GM12891 (cell line): ENCODE results near the gene SLCO2B1.

Experiments used
- DNase-seq: peaks from one replicate; pipeline ENCODE4 v3.0.0; 2011; ENCODE audit warnings: low spot score; ENCODE audit not compliant: insufficient read length
- FAIRE-seq: peaks from 2 replicates; lab custom pipeline; 2011; peaks lifted over from hg19 to GRCh38; lab: Jason Lieb, UNC
- PAX5 ChIP-seq: IDR thresholded peaks from 2 replicates; pipeline ENCODE4 v1.6.1; 2011; ENCODE audit warnings: low read length, moderate library complexity, mild to moderate bottlenecking; ENCODE audit not compliant: insufficient read depth, severe bottlenecking
- POLR2A ChIP-seq: IDR thresholded peaks from 2 replicates; pipeline ENCODE4 v1.6.1; 2011; ENCODE audit warnings: low read depth, low read length, control low read depth
- POLR2AphosphoS5 ChIP-seq: IDR thresholded peaks from 2 replicates; pipeline ENCODE4 v1.6.1; 2011; ENCODE audit warnings: low read depth, low read length, control low read depth
- POU2F2 ChIP-seq: IDR thresholded peaks from 2 replicates; pipeline ENCODE4 v1.6.1; 2011; ENCODE audit warnings: low read depth, mild to moderate bottlenecking, control low read depth, low read length, moderate library complexity
- SPI1 ChIP-seq: IDR thresholded peaks from 2 replicates; pipeline ENCODE4 v1.6.1; 2011; ENCODE audit warnings: low read depth, low read length, control low read depth
- TAF1 ChIP-seq: IDR thresholded peaks from 2 replicates; pipeline ENCODE4 v1.6.1; 2011; ENCODE audit warnings: low read depth, low read length, control low read depth

The SLCO2B1 gene

GRCh38 chr11:75126564-75126963, 24.3 kb upstream of the SLCO2B1 start:
- no peak for FAIRE-seq
- TF ChIP-seq POLR2AphosphoS5 (no peak), SPI1 (no peak), PAX5 (no peak), POU2F2 (no peak), POLR2A (no peak), TAF1 (no peak)

DNA sequence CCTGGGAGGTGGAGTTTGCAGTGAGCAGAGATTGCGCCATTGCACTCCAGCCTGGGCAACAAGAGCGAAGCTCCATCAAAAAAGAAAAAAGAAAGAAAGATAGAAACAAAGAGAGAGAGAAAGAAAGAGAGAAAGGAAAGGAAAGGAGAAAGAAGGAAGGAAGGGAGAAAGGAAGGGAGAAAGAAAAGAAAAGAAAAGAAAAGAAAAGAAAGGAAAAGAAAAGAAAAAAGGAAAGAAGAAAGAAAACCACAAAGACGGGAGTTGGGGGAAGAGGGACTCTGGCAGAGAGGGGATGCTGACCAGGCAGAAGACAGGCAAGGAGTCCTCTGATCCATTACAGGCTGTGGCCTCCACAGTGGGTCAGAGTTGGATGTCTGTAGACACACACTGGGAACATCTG, 18.8 kb upstream of the SLCO2B1 start:
- TF ChIP-seq POLR2A (no peak), POU2F2 (no peak), PAX5 (no peak), TAF1 (no peak), SPI1 (no peak), POLR2AphosphoS5 (no peak)
- DNase-seq (no peak), FAIRE-seq (no peak)

More at GRCh38 chr11:75126564-75126963, 24.3 kb upstream of the SLCO2B1 start:
- no peak for DNase-seq

DNA sequence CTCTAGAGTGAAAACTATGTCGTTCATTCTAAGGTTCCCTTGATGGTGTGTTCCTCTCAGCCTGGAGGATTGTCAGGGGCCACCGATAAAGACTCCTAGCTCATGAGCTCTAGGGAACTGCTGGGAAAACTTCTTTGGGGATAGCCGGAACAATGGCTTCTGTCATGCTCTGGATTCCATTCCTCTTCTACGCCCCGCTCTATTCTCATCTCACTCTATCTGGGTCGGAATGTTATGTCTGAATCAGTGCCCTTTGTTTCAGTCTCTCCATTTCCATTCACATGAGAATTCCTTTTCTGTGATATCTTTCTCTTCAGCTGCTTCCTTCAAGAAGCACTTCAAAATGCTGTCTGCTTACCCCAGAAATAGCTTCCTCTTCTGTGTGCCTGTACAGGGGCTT, 16.9 kb upstream of the SLCO2B1 start:
- FAIRE-seq (no peak), DNase-seq (no peak)
- TF ChIP-seq POU2F2, result no peak
- no peak for TF ChIP-seq POLR2AphosphoS5
- no peak for TF ChIP-seq SPI1
- no peak for TF ChIP-seq PAX5
- TF ChIP-seq POLR2A, result no peak
- no peak for TF ChIP-seq TAF1

DNA sequence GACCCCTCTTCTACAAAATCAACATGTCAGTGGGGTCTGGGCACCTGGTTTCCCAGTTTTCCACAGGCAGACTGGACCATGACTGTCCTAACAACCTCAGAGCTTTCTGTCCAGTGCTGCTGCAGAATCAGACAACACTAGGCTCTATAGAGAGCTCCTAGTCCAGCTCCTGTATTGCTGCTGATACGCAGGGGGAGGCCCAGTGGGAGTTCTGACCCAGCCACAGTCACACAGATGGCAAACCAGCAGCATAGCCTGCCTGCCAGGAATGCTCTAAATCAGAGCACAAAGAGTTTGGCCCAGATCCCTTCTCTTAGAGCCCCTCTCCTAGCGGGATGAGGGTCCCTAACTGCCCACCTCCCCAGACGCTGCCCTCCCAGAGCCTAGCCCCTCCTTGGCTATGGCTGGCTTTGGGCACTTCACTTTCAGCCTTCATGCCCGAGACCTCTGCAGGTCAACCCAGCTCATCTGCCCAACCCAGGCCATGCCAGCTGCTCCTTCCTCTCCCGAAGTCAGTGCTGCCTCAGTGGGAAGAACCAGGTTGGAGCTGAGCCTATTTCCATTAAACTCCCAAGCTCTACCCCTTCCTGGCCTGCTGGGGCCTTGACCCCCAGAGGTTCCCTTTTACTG, 15.8 kb upstream of the SLCO2B1 start:
- TF ChIP-seq POLR2AphosphoS5 (no peak), SPI1 (no peak), POU2F2 (no peak), PAX5 (no peak)
- no peak for FAIRE-seq
- DNase-seq, result no peak

DNA sequence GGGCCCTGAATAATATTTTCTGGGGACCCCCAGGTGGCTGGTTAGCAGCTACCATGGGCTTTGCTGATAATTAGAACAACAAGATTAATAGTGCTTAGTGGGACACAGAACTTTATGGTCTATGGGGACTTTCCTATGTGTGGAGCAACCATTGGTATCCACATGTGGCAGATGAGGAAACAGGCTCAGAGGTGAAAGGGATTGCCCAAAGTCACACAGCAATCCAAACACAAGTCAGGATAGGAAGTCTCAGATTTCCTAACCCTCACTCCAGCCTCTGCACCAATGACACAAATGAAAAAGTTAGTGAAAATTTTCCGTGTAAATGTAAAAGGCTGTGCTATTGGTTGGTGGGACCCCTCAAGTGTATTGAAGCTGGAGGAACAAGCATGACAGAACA, 15.3 kb upstream of the SLCO2B1 start:
- FAIRE-seq, result no peak
- TF ChIP-seq TAF1, result no peak
- TF ChIP-seq PAX5, result no peak
- no peak for TF ChIP-seq SPI1
- TF ChIP-seq POLR2A, result no peak
- no peak for DNase-seq

- DNase-seq (peak; percentile 70), FAIRE-seq (peak; percentile 87)
- no peak for TF ChIP-seq PAX5
- TF ChIP-seq TAF1, result no peak
- no peak for TF ChIP-seq POU2F2
- TF ChIP-seq SPI1, result no peak
- no peak for TF ChIP-seq POLR2A
- TF ChIP-seq POLR2AphosphoS5, result no peak
Observed at GRCh38 chr11:75140269-75141138, 10.4 kb upstream of the SLCO2B1 start.

DNA sequence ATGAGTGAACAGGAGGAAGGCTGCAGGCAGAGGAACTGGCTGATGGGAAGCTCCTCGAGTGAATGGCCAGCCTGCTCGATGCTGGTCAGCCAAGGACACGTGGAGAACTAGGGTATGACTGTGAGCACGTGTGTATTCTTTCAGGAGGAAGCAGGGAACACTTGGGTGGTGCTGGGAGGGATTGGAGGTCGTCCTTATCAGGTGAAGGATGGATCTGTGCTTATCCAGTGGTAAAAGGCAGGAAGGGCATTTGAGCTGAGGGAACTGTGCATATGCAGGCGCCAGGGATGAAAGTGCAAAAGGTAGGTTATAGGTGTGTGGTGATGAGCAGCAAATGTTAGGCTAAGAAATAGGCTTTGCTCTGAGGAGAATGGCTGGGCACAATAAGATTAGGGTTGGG, 9.7 kb upstream of the SLCO2B1 start:
- TF ChIP-seq POU2F2 (no peak), TAF1 (no peak), PAX5 (no peak), POLR2AphosphoS5 (no peak), SPI1 (no peak), POLR2A (no peak)
- FAIRE-seq (no peak), DNase-seq (no peak)

DNA sequence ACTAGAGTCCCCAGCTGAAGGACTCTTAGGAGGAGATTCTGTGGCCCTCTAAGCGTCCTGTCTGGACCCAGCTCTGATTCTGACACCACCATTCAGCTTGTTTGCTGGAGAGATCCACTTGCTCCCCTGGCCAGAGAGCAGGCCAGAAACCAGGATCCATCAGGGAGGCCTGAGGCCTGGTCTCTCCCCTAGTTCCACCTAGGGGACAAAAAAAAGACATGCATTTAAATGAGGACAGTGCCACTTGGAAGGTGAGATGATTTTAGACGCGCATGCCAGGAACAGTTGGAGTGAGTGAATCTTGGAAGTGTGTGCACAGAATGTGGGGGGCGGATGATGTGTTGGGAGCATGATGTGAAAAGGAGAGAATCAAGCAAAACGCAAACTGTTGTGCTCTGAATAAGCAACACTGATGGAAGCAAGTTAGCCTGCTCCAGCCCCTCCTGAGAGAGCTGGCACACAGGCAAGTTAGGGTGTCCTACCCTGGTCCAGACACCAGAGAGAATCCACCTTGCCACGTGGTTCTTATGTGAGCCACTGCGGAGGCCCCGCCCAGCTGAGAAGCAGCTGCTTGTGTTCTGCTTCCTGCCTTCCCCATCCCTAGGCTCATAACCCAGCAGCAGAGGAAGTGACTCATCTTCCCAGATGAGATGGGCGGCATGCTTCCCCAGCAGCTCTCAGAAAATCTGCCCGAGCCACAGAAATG, 8.0 kb upstream of the SLCO2B1 start:
- DNase-seq (peak; percentile 48), FAIRE-seq (peak; percentile 70)
- TF ChIP-seq PAX5 (no peak), POLR2AphosphoS5 (no peak), POU2F2 (no peak), SPI1 (peak; percentile 31; the same call in 1 of the 2 replicates)

DNA sequence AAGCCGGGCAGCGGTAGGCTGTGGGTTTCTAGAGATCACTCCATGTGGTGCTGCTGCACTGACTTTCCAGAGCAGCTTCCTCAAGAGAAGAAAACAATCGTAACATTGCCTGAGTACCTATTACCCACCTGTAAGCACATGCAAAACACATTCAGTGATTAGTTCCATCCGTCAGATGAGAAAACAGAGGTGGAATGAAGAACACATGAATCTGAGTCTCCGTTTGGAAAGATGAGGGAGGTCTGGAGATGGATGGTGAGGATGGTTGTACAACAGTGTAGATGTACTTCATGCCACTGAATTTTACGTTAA, 7.5 kb upstream of the SLCO2B1 start:
- FAIRE-seq (no peak), DNase-seq (no peak)
- TF ChIP-seq POU2F2, result no peak
- TF ChIP-seq SPI1, result no peak
- no peak for TF ChIP-seq PAX5
- no peak for TF ChIP-seq POLR2A
- no peak for TF ChIP-seq TAF1
- no peak for TF ChIP-seq POLR2AphosphoS5
